Tibial nerve (tissue), 4 donors: Measurements from ENCODE around the gene ADIPOR2.

Experiments
- EP300 ChIP-seq, 2 donors: sonication (generic); formaldehyde crosslinking; IDR thresholded peaks; one replicate each; pipeline ENCODE4 v1.6.1; 2017; ENCODE audit warnings: antibody characterized with exemption in 2 of 2, mild to moderate bottlenecking in 1 of 2
- TF ChIP-seq, protein P1 (sequence below), 5 experiments: fragments of 200-600 bp in 3 of 5; fragments of 450-650 bp in 2 of 5; sonication (generic) in 3 of 5; IDR thresholded peaks; one replicate each; pipeline ENCODE4 v1.5.1; 2016 to 2019; ENCODE audit warnings: antibody characterized with exemption in 5 of 5, mild to moderate bottlenecking in 3 of 5, moderate library complexity in 2 of 5

DNA sequence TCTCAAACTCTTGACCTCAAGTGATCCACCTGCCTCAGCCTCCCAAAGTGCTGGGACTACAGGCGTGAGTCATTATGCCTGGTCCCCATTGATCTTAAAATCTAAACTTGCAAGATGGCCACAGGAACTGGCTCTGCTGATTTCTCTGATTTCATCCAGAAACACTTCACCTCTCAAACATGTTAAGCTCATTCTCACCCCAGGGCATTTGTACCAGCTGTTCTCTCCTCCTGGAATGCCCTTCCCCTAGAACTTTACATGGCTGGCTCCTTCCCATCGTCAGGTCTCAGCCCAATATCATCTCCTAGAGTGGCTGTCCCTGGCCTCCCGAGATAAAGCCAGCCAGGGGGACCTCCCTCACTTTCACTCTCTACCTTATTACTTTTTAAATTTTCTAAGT lies 124.2 kb downstream of the ADIPOR2 start:
- TF ChIP-seq, protein P1, sequence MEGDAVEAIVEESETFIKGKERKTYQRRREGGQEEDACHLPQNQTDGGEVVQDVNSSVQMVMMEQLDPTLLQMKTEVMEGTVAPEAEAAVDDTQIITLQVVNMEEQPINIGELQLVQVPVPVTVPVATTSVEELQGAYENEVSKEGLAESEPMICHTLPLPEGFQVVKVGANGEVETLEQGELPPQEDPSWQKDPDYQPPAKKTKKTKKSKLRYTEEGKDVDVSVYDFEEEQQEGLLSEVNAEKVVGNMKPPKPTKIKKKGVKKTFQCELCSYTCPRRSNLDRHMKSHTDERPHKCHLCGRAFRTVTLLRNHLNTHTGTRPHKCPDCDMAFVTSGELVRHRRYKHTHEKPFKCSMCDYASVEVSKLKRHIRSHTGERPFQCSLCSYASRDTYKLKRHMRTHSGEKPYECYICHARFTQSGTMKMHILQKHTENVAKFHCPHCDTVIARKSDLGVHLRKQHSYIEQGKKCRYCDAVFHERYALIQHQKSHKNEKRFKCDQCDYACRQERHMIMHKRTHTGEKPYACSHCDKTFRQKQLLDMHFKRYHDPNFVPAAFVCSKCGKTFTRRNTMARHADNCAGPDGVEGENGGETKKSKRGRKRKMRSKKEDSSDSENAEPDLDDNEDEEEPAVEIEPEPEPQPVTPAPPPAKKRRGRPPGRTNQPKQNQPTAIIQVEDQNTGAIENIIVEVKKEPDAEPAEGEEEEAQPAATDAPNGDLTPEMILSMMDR (IDR thresholded peaks at IDR 0.05): no peak
- TF ChIP-seq EP300 (IDR thresholded peaks at IDR 0.05): no peak
